ENCODE results near the gene DUSP8. TPM values are rescaled to one million over a fixed set of nuclear protein-coding genes. Genes with fewer than 3 reads are reported as not detected.

DUSP8 gene
- total RNA-seq, 4 donors from 2014 or later = 2.5 to 8.5 (median 4.8) TPM

DNA sequence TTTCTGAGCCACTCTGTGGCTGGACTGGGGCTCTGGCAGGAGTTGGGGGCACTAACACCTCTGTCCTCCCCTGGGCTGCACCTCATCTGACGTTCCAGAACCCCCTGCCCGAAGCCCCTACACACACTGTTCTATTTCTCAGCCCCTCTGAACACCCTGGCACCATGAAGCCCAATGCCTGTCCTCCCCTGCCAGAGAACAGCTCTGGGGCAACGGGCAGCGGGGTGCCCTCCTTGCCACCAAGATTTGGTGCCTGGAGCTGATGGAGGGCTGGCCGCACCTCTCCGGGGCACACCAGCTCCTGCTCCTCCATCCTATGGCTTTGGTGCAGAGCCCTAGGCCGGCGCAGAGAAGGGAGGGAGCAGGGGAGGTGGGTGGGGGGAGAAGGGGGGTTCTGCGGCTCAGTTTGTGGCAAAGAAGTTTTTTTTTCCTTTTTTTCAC is 16.3 kb downstream of the DUSP8 start:
- Histone ChIP-seq H3K36me3 (peaks cover 0 to 32% (median 18%) of the 10 kb centered on the region in 4 donors), H3K4me3 (no peak overlapping the region), H3K27me3 (no peaks in the 10 kb centered on the region), H3K9me3 (no peaks in the 10 kb centered on the region), H3K27ac (replicated peaks in 1 of 4) (no peak overlapping the region), H3K4me1 (peaks cover 36 to 59% (median 46%) of the 10 kb centered on the region in 4 donors)
- intact Hi-C loops (cut with DNase I) = no loop called here
- TF ChIP-seq POLR2A (IDR thresholded peaks at IDR 0.05; ENCODE audit: low read depth) = no peak
- no peak for TF ChIP-seq EP300 (IDR thresholded peaks at IDR 0.05)
- TF ChIP-seq, protein P1, sequence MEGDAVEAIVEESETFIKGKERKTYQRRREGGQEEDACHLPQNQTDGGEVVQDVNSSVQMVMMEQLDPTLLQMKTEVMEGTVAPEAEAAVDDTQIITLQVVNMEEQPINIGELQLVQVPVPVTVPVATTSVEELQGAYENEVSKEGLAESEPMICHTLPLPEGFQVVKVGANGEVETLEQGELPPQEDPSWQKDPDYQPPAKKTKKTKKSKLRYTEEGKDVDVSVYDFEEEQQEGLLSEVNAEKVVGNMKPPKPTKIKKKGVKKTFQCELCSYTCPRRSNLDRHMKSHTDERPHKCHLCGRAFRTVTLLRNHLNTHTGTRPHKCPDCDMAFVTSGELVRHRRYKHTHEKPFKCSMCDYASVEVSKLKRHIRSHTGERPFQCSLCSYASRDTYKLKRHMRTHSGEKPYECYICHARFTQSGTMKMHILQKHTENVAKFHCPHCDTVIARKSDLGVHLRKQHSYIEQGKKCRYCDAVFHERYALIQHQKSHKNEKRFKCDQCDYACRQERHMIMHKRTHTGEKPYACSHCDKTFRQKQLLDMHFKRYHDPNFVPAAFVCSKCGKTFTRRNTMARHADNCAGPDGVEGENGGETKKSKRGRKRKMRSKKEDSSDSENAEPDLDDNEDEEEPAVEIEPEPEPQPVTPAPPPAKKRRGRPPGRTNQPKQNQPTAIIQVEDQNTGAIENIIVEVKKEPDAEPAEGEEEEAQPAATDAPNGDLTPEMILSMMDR (IDR thresholded peaks at IDR 0.05) = no peak
- TF ChIP-seq POLR2AphosphoS5 (IDR thresholded peaks at IDR 0.05) = no peak
- WGBS = 87% methylated on average over 9 of the region's 9 CpGs
- DNase-seq (ENCODE audit: extremely low spot score) = no peak

DNA sequence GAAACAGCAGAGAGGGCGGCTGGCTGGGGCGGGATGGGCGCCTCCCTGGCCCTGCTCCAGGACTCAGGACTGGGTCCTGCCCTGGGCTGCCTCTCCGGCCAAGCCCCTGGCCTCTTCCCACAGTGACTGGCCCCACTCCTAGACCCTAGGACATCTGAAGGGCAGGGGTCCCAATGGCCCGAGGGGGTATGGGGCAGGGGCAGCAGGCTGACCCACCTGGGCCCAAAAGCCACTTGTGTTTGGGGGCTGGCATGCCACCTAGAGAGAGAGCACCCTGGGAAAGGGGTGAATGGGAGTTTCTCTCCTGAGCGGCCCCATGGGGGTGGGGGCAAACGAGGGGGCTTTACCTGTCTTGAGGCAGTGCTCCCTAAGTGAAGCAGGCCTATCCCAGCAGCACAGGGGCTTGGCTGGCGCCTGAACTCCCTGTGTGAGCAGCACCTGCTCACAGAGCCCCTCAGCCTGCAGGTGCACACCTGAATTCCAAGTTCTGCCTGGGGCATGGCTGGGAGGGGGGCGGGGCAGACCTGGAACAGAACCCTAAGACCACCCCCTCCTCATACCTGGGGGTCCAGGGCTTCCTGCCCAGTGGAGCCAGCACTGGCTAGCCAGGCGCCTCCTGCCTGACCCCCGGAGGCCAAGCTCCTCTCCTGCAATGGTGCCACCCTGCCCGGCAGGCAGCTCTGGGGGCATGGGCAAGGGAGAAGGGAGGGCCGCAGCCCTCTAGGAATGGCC is 16.9 kb downstream of the DUSP8 start:
- Histone ChIP-seq H3K27ac (replicated peaks in 1 of 4) (no peak overlapping the region), H3K4me1 (peaks cover 31 to 54% (median 42%) of the 10 kb centered on the region in 4 donors), H3K27me3 (no peaks in the 10 kb centered on the region), H3K4me3 (no peak overlapping the region), H3K36me3 (peaks cover 0 to 26% (median 15%) of the 10 kb centered on the region in 4 donors), H3K9me3 (no peaks in the 10 kb centered on the region)
- 77% methylated on average over 7 of the region's 13 CpGs for WGBS
- no peak for DNase-seq (ENCODE audit: extremely low spot score)
- TF ChIP-seq, protein P1 (IDR thresholded peaks at IDR 0.05) = no peak
- TF ChIP-seq POLR2AphosphoS5 (IDR thresholded peaks at IDR 0.05) = no peak
- TF ChIP-seq POLR2A (IDR thresholded peaks at IDR 0.05; ENCODE audit: low read depth) = no peak
- no peak for TF ChIP-seq EP300 (IDR thresholded peaks at IDR 0.05)
- intact Hi-C loops (cut with DNase I) = no loop called here

DNA sequence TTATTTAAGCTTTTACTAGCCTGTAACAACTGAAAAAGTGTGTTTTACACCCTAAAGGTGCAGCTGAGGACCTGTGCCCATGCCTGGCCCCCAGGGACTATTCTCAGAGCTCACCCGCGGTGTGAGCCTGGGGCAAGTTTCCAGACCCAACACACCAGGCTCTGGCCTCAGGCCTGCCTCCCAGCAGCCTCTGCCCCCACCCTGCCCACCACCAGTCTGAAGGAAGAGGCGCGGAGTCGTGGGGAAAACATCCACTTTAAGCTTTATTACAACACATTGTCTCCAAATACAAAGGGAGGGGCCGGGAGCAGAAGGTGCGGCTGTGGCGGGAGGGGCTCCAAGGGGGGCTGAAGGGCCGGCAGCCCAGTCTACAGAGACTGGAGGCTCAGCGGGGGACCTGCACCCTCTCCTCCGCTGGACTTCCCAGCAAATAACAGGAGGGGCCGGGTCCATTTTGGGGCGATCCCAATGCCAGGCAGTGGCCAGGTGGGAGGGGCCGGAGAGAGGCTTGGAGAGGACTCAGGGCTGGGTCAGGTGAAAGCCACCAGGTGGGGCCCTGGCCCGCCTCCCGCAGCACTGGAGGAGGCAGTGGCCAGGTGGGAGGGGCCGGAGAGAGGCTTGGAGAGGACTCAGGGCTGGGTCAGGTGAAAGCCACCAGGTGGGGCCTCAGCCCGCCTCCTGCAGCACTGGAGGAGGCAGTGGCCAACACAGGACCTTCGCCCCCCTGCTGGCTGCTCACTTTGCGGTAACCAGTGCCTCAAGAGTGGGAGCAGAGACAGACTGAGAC is 18.1 kb downstream of the DUSP8 start:
- DNase-seq (ENCODE audit: extremely low spot score) = no peak
- Histone ChIP-seq H3K4me1 (peaks cover 22 to 47% (median 31%) of the 10 kb centered on the region in 4 donors), H3K27me3 (no peaks in the 10 kb centered on the region), H3K27ac (replicated peaks in 1 of 4) (no peak overlapping the region), H3K4me3 (no peak overlapping the region), H3K9me3 (no peaks in the 10 kb centered on the region), H3K36me3 (peaks cover 0 to 23% (median 15%) of the 10 kb centered on the region in 4 donors)
- WGBS = 71% methylated on average over 18 of the region's 20 CpGs
- intact Hi-C loops (cut with DNase I) = no loop called here
- TF ChIP-seq, protein P1 (IDR thresholded peaks at IDR 0.05) = no peak
- no peak for TF ChIP-seq POLR2A (IDR thresholded peaks at IDR 0.05; ENCODE audit: low read depth)
- no peak for TF ChIP-seq POLR2AphosphoS5 (IDR thresholded peaks at IDR 0.05)
- no peak for TF ChIP-seq EP300 (IDR thresholded peaks at IDR 0.05)

DNA sequence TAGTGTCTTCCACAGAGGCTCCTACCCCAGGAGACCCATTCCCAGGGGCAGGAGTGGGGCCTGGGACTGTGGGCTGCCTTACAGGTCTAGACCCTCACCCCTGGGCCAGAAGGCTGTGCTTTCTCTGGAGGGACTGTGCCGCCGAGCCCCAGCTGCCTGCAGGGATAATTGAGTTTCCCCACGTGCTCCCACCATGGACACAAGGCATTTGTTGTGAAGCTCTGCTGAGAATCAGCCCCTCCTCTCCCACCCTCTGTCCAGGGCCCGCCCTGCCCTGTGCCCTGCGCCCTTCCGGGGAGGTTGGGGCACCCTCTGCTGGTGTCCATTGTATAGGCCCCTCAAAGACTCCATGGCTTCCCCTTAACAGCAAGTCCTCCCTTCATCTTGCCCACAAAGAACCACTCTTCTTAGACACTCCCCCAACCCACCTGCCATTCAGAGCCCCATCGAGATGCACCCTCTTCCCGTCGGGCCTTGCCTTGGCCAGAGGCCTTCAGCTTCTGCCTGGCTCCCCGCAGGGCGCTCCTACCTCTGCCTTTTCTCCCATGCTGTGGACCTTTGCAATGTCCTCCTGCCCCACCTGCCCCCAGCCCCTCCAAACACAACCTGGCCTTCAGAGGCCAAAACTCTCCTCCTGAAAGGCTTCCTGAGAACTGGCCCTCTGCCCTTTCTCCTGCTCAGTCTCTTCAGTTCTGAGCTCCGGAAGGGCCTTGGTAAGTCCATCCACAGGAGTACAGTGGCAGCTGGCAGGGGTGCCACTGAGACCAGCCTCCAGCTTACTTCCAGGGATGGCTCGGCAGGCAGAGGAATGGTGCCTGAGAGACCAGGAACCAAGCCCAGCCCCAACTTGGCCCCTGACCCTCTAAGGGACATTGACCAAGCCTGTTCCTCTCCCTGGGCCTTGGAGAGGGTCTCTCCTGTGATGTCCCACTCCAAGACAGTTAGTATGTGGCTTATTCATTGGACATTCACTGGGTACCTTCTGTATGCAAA is 22.4 kb downstream of the DUSP8 start:
- DNase-seq (ENCODE audit: extremely low spot score) = no peak
- Histone ChIP-seq H3K9me3 (no peaks in the 10 kb centered on the region), H3K4me1 (peaks cover 31 to 52% (median 39%) of the 10 kb centered on the region in 4 donors), H3K27me3 (peaks cover 0 to 36% (median 13%) of the 10 kb centered on the region in 4 donors), H3K4me3 (no peak overlapping the region), H3K36me3 (no peaks in the 10 kb centered on the region), H3K27ac (replicated peaks in 1 of 4) (peak overlapping the region; percentile 75 to 81 (median 80))
- intact Hi-C loops (cut with DNase I) = no loop called here
- WGBS = 83% methylated on average over 9 of the region's 13 CpGs
- TF ChIP-seq POLR2A (IDR thresholded peaks at IDR 0.05; ENCODE audit: low read depth) (no peak), POLR2AphosphoS5 (IDR thresholded peaks at IDR 0.05) (no peak), EP300 (IDR thresholded peaks at IDR 0.05) (no peak)

Data from esophagus muscularis mucosa (tissue), 4 donors.